GM12892 (cell line): Measurements from ENCODE around the gene UGT3A1.

Experiments used
- DNase-seq: peaks from one replicate; pipeline ENCODE4 v3.0.0; 2011; ENCODE audit not compliant: insufficient read length
- FAIRE-seq: peaks from 2 replicates; lab custom pipeline; 2011; peaks lifted over from hg19 to GRCh38; lab: Jason Lieb, UNC
- POLR2A ChIP-seq: IDR thresholded peaks from 2 replicates; pipeline ENCODE4 v1.6.1; 2011; ENCODE audit warnings: low read depth, low read length, control low read depth
- POLR2AphosphoS5 ChIP-seq: IDR thresholded peaks from 2 replicates; pipeline ENCODE4 v1.6.1; 2011; ENCODE audit warnings: low read depth, low read length, control low read depth
- TAF1 ChIP-seq: IDR thresholded peaks from 2 replicates; pipeline ENCODE4 v1.6.1; 2011; ENCODE audit warnings: low read depth, mild to moderate bottlenecking, control low read depth, low read length, borderline replicate concordance

UGT3A1 gene

GRCh38 chr5:35924950-35925722 is 66.1 kb downstream of the UGT3A1 start:
- DNase-seq: peak; percentile 37
- TF ChIP-seq POLR2A (no peak), POLR2AphosphoS5 (no peak), TAF1 (no peak)
- peak; percentile 93 for FAIRE-seq

- peak; percentile 48 for FAIRE-seq
- no peak for DNase-seq
- TF ChIP-seq TAF1 (no peak), POLR2AphosphoS5 (no peak), POLR2A (no peak)
Observed at GRCh38 chr5:35924122-35924949, 66.9 kb downstream of the UGT3A1 start.

GRCh38 chr5:35922468-35922867 is 68.7 kb downstream of the UGT3A1 start:
- no peak for FAIRE-seq

GRCh38 chr5:35921930-35922329 is 69.3 kb downstream of the UGT3A1 start:
- TF ChIP-seq TAF1 (no peak), POLR2AphosphoS5 (no peak), POLR2A (no peak)
- no peak for FAIRE-seq
- DNase-seq: no peak

More at GRCh38 chr5:35922468-35922867, 68.7 kb downstream of the UGT3A1 start:
- TF ChIP-seq TAF1: no peak
- TF ChIP-seq POLR2A: no peak
- TF ChIP-seq POLR2AphosphoS5: no peak
- DNase-seq: no peak

GRCh38 chr5:35920890-35921289 is 70.3 kb downstream of the UGT3A1 start:
- no peak for FAIRE-seq
- TF ChIP-seq TAF1 (no peak), POLR2A (no peak), POLR2AphosphoS5 (no peak)
- DNase-seq: no peak

- FAIRE-seq (no peak), DNase-seq (no peak)
- TF ChIP-seq POLR2AphosphoS5 (no peak), TAF1 (no peak), POLR2A (no peak)
Observed at GRCh38 chr5:35919191-35919590, 72.0 kb downstream of the UGT3A1 start.

- DNase-seq: no peak
- TF ChIP-seq TAF1: no peak
- TF ChIP-seq POLR2AphosphoS5: no peak
- TF ChIP-seq POLR2A: no peak
- no peak for FAIRE-seq
Observed at GRCh38 chr5:35908814-35909213, 82.4 kb downstream of the UGT3A1 start.

- DNase-seq: no peak
- TF ChIP-seq POLR2AphosphoS5: no peak
- no peak for FAIRE-seq
Observed at GRCh38 chr5:35908228-35908627, 83.0 kb downstream of the UGT3A1 start.

- TF ChIP-seq POLR2AphosphoS5 (no peak), TAF1 (no peak), POLR2A (no peak)
- peak; percentile 90 for FAIRE-seq
- no peak for DNase-seq
Observed at GRCh38 chr5:35904443-35905132, 86.6 kb downstream of the UGT3A1 start.

- DNase-seq: no peak
- FAIRE-seq: no peak
- no peak for TF ChIP-seq TAF1
- no peak for TF ChIP-seq POLR2A
- TF ChIP-seq POLR2AphosphoS5: no peak
Observed at GRCh38 chr5:35903631-35904203, 87.5 kb downstream of the UGT3A1 start.

- FAIRE-seq (peak; percentile 98), DNase-seq (no peak)
- TF ChIP-seq POLR2AphosphoS5 (no peak), TAF1 (no peak), POLR2A (no peak)
Observed at GRCh38 chr5:35902046-35902672, 89.0 kb downstream of the UGT3A1 start.
